Omental fat pad (tissue), 4 donors: Measurements from ENCODE around the gene EPHB4. TPM values are rescaled to one million over a fixed set of nuclear protein-coding genes. Genes with fewer than 3 reads are reported as not detected.

Experiments used
- ATAC-seq: fragments of 150-250 bp; one replicate; pipeline ENCODE4 v1.9.1; 2016; ENCODE audit warnings: mild to moderate bottlenecking, moderate library complexity; ENCODE audit not compliant: low FRiP score
- DNase-seq: peaks from one replicate; pipeline ENCODE4 v3.0.0-alpha.2; 2019; ENCODE audit warnings: low spot score
- CTCF ChIP-seq, 3 donors: fragments of 450-650 bp; IDR thresholded peaks; one replicate each; pipeline ENCODE4 v1.5.1; 2016 to 2017; ENCODE audit warnings: antibody characterized with exemption in 3 of 3, mild to moderate bottlenecking in 3 of 3, moderate library complexity in 2 of 3
- total RNA-seq, 4 donors: library from RNA; depleted of rRNA; stranded (reverse); fragments of >200 nt; gene quantifications; one replicate each; pipeline ENCODE4 v1.1.0, GENCODE V29; 2016

Gene EPHB4
- total RNA-seq, 4 donors from 2014 or later: 24.3 to 73.5 (median 37.4) TPM

DNA sequence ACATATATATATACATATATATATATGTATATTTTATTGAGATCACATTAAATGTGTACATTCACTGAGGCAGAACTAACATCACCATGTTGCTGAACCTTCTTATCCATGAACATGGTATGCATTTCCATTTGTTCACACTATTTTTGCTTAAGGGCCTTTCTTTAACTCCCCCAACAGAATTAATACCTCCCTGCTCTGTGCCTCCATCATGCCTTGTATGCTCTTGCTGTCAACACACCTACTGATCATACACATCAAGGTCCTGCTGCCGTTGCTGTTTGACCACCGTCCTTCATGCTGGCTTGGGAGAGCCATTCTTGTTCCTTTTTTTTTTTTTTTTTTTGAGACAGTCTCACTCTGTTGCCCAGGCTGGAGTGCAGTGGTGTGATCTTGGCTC, 43.5 kb downstream of the EPHB4 start:
- ATAC-seq (no peak), DNase-seq (no peak)
- TF ChIP-seq CTCF (IDR thresholded peaks at IDR 0.05): no peak

DNA sequence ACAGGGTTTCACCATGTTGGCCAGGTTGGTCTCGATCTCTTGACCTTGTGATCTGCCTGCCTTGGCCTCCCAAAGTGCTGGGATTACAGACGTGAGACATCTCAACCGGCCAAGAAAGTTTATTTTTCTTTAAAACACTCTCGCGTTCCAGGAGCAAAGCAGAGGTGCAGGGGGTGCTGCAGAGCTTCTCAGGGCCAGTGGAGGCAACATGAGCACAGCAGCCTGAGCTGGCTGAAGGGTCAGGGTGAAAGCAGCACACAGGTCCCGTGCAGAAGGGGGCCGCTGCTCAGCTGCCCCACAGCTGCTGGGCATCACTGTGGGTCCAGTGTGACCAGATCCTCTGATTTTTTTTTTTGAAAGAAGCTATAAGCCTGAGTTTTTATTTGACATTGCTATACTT, 46.1 kb downstream of the EPHB4 start:
- no peak for TF ChIP-seq CTCF (IDR thresholded peaks at IDR 0.05)
- ATAC-seq: no peak
- DNase-seq: no peak

- ATAC-seq (peak; percentile 9), DNase-seq (no peak)
- TF ChIP-seq CTCF (IDR thresholded peaks at IDR 0.05): no peak
Observed at GRCh38 chr7:100779359-100779758, 48.0 kb downstream of the EPHB4 start.

- no peak for TF ChIP-seq CTCF (IDR thresholded peaks at IDR 0.05)
- ATAC-seq (no peak), DNase-seq (no peak)
Observed at GRCh38 chr7:100778061-100778621, 49.2 kb downstream of the EPHB4 start.

DNA sequence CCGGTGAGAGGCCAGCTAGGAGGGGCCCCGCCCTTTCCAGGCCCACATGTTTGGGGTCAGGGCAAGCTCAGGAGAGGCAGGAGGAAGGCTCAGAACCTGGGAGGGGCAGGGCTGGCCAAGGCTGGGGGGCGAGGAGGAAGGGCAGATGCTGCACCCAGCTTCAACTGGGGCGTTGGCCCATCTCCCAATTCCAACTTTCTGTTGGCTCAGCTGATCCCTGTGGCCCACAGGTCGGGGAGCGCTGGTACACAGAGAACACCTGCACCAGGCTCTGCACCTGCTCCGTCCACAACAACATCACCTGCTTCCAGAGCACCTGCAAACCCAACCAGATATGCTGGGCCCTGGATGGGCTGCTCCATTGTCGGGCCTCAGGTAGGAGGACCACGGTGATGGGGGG, 53.8 kb downstream of the EPHB4 start:
- ATAC-seq (no peak), DNase-seq (no peak)
- TF ChIP-seq CTCF (IDR thresholded peaks at IDR 0.05): no peak

DNA sequence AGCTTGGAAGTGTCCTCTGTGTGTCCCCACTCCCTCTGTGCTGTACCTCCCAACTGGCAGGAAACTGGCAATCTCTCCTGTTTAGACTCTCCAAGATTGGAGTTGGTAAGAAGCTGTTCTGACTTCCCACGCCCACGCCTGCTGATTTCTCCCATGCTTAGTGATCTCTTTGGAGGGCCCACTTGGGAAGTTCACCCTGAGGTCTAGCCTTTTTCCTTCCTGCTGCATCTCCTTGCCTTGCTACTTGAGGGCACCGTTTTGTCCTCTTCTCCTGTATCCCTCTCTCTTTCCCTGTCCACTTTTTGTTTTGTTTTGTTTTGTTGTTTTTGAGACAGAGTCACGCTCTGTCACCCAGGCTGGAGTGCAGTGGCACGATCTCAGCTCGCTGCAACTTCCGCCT, 58.5 kb downstream of the EPHB4 start:
- no peak for ATAC-seq
- no peak for TF ChIP-seq CTCF (IDR thresholded peaks at IDR 0.05)

GRCh38 chr7:100765250-100765649, 62.1 kb downstream of the EPHB4 start:
- no peak for TF ChIP-seq CTCF (IDR thresholded peaks at IDR 0.05)
- ATAC-seq (no peak), DNase-seq (no peak)

More for the DNA sequence above, 58.5 kb downstream of the EPHB4 start:
- DNase-seq: no peak
